COLO668 (cell line): ENCODE results near the gene SRCIN1.
"Not testable (repeated sequence)": the region's sequence is repeated elsewhere in the genome, so short reads cannot be mapped to it uniquely, and the experiment has no call there.

Experiments
- DNase-seq: peaks from one replicate; lab custom pipeline; 2025; ENCODE audit not compliant: unreplicated experiment; lab: John Stamatoyannopoulos, UW

Gene SRCIN1

GRCh38 chr17:38550661-38551060 is 55.1 kb downstream of the SRCIN1 start:
- no peak for DNase-seq

- DNase-seq, result no peak
Measured at GRCh38 chr17:38549285-38549684, 56.5 kb downstream of the SRCIN1 start.

- no peak for DNase-seq
Measured at GRCh38 chr17:38547444-38547843, 58.3 kb downstream of the SRCIN1 start.

GRCh38 chr17:38546396-38546795 is 59.4 kb downstream of the SRCIN1 start:
- no peak for DNase-seq

- no peak for DNase-seq
Measured at GRCh38 chr17:38545531-38546225, 60.1 kb downstream of the SRCIN1 start.

- DNase-seq, result no peak
Measured at GRCh38 chr17:38544839-38545209, 60.9 kb downstream of the SRCIN1 start.

- DNase-seq, result no peak
Measured at GRCh38 chr17:38544175-38544838, 61.4 kb downstream of the SRCIN1 start.

- DNase-seq, result no peak
Measured at GRCh38 chr17:38543403-38544174, 62.2 kb downstream of the SRCIN1 start.

- DNase-seq, result no peak
Measured at GRCh38 chr17:38542286-38542685, 63.5 kb downstream of the SRCIN1 start.

- no peak for DNase-seq
Measured at GRCh38 chr17:38541281-38541680, 64.5 kb downstream of the SRCIN1 start.

- no peak for DNase-seq
Measured at GRCh38 chr17:38540514-38541045, 65.2 kb downstream of the SRCIN1 start.

GRCh38 chr17:38539386-38539785 is 66.4 kb downstream of the SRCIN1 start:
- DNase-seq, result peak; percentile 84

- peak; percentile 59 for DNase-seq
Measured at GRCh38 chr17:38538906-38539305, 66.8 kb downstream of the SRCIN1 start.

- DNase-seq, result no peak
Measured at GRCh38 chr17:38536661-38537060, 69.1 kb downstream of the SRCIN1 start.

GRCh38 chr17:38535886-38536285 is 69.9 kb downstream of the SRCIN1 start:
- no peak for DNase-seq

- no peak for DNase-seq
Measured at GRCh38 chr17:38534498-38534885, 71.3 kb downstream of the SRCIN1 start.

- no peak for DNase-seq
Measured at GRCh38 chr17:38533866-38534497, 71.8 kb downstream of the SRCIN1 start.

- no peak for DNase-seq
Measured at GRCh38 chr17:38533241-38533640, 72.5 kb downstream of the SRCIN1 start.

GRCh38 chr17:38532451-38532850 is 73.3 kb downstream of the SRCIN1 start:
- DNase-seq, result no peak

- DNase-seq, result not testable (repeated sequence)
Measured at GRCh38 chr17:38531761-38532160, 74.0 kb downstream of the SRCIN1 start.

- not testable (repeated sequence) for DNase-seq
Measured at GRCh38 chr17:38530856-38531255, 74.9 kb downstream of the SRCIN1 start.
